Sigmoid colon (tissue), 7 donors: ENCODE results near the gene VWA7. TPM values are rescaled to one million over a fixed set of nuclear protein-coding genes. Genes with fewer than 3 reads are reported as not detected.

ENCODE experiments used
- DNase-seq: peaks from one replicate; pipeline ENCODE4 v3.0.0-alpha.2; 2019
- H3K27ac ChIP-seq, 4 donors: fragments of 200-600 bp; sonication (generic); one replicate each; pipeline ENCODE4 v1.5.1; 2016 to 2019; ENCODE audit warnings: mild to moderate bottlenecking in 1 of 4
- H3K27me3 ChIP-seq, 3 donors: fragments of 200-600 bp; sonication (generic); one replicate each; pipeline ENCODE4 v1.5.1; 2019; ENCODE audit warnings: mild to moderate bottlenecking in 1 of 3
- H3K36me3 ChIP-seq, 4 donors: fragments of 200-600 bp; sonication (generic); one replicate each; pipeline ENCODE4 v1.5.1; 2016 to 2019
- H3K4me1 ChIP-seq, 4 donors: fragments of 200-600 bp; sonication (generic); one replicate each; pipeline ENCODE4 v1.5.1; 2017 to 2019
- H3K4me3 ChIP-seq, 4 donors: fragments of 200-600 bp; sonication (generic); one replicate each; pipeline ENCODE4 v1.5.1; 2017 to 2019; ENCODE audit warnings: mild to moderate bottlenecking in 2 of 4, moderate library complexity in 1 of 4
- H3K9me3 ChIP-seq, 4 donors: fragments of 200-600 bp in 3 of 4; sonication (generic) in 3 of 4; one replicate each; pipeline versions ENCODE4 v1.5.1 to v1.6.1; 2013 to 2019
- EP300 ChIP-seq, 4 donors: sonication (generic); formaldehyde crosslinking; IDR thresholded peaks; one replicate each; pipeline ENCODE4 v1.6.1; 2017; ENCODE audit warnings: antibody characterized with exemption in 4 of 4
- POLR2A ChIP-seq, 2 donors: fragments of 450-650 bp; IDR thresholded peaks; one replicate each; pipeline ENCODE4 v1.6.1; 2016; ENCODE audit warnings: antibody characterized with exemption in 2 of 2, mild to moderate bottlenecking in 2 of 2, moderate library complexity in 2 of 2
- POLR2AphosphoS5 ChIP-seq, 4 donors: sonication (generic); formaldehyde crosslinking; IDR thresholded peaks; one replicate each; pipeline ENCODE4 v1.6.1; 2017; ENCODE audit warnings: antibody characterized with exemption in 4 of 4
- WGBS, 2 donors: extraction: QIAGEN DNeasy Blood & Tissue Kit; methylation state at CpG; one replicate each; pipeline ENCODE4 v1.1.7; 2013; 5-methylcytosine and 5-hydroxymethylcytosine counted together
- intact Hi-C: fragments of 100-400 bp; cut with DNase I; formaldehyde crosslinking; loops from one replicate; pipeline ENCODE4 v1.15.1; 2023
- polyA plus RNA-seq, 3 donors: library from polyadenylated mRNA; stranded (reverse); fragments of 200-250 nt; gene quantifications; one replicate each; pipeline ENCODE4 v1.2.3, GENCODE V29; 2013
- total RNA-seq, 4 donors: library from RNA; depleted of rRNA; stranded (reverse); fragments of >200 nt; gene quantifications; one replicate each; pipeline ENCODE4 v1.1.0, GENCODE V29; 2016
- TF ChIP-seq, protein P1 (sequence below), 4 experiments: fragments of 450-650 bp in 3 of 4; fragments of 200-600 bp in 1 of 4; IDR thresholded peaks; one replicate each; pipeline ENCODE4 v1.5.1; 2016 to 2019; ENCODE audit warnings: antibody characterized with exemption in 4 of 4, mild to moderate bottlenecking in 3 of 4, moderate library complexity in 2 of 4
- donor health status: healthy with polysubstance abuse.
- donor health status: Bipolar disorder and iron deficiency.
- donor health status: healthy.

The VWA7 gene
- total and polyA plus RNA-seq, 7 donors: 0.14 to 6.0 (median 3.2) TPM; not detected in 1

DNA sequence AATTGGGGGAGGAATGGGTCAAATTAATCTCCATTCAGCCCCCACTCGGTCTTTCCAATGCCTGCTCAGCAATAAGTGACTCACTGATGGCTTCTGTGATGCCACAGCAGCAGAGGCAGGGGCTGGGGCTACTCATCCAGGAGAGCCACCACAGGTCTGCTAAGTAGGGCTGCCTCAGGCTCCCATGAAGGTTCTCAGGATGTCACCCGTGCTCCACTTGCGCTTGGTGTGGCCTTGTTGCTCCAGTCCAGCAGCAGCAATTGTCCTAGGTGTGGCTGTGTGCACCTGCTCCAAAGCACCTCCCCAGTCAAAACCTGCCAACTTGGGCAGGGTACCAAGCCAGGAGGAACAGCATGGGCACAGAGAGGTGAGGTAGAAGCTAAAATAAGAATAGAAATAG, 55.0 kb downstream of the VWA7 start:
- DNase-seq: no peak
- Histone ChIP-seq H3K27me3 (no peaks in the 10 kb centered on the region), H3K27ac (no peak overlapping the region), H3K9me3 (no peaks in the 10 kb centered on the region), H3K36me3 (peaks cover 7 to 18% (median 10%) of the 10 kb centered on the region in 4 donors), H3K4me1 (no peaks in the 10 kb centered on the region), H3K4me3 (no peak overlapping the region)
- no peak for TF ChIP-seq EP300 (IDR thresholded peaks at IDR 0.05)
- TF ChIP-seq, protein P1, sequence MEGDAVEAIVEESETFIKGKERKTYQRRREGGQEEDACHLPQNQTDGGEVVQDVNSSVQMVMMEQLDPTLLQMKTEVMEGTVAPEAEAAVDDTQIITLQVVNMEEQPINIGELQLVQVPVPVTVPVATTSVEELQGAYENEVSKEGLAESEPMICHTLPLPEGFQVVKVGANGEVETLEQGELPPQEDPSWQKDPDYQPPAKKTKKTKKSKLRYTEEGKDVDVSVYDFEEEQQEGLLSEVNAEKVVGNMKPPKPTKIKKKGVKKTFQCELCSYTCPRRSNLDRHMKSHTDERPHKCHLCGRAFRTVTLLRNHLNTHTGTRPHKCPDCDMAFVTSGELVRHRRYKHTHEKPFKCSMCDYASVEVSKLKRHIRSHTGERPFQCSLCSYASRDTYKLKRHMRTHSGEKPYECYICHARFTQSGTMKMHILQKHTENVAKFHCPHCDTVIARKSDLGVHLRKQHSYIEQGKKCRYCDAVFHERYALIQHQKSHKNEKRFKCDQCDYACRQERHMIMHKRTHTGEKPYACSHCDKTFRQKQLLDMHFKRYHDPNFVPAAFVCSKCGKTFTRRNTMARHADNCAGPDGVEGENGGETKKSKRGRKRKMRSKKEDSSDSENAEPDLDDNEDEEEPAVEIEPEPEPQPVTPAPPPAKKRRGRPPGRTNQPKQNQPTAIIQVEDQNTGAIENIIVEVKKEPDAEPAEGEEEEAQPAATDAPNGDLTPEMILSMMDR (IDR thresholded peaks at IDR 0.05): no peak
- no peak for TF ChIP-seq POLR2A (IDR thresholded peaks at IDR 0.05)
- intact Hi-C loops: no loop called here
- 44 to 76% methylated on average over 3 of the region's 3 CpGs for WGBS, 2 donors

DNA sequence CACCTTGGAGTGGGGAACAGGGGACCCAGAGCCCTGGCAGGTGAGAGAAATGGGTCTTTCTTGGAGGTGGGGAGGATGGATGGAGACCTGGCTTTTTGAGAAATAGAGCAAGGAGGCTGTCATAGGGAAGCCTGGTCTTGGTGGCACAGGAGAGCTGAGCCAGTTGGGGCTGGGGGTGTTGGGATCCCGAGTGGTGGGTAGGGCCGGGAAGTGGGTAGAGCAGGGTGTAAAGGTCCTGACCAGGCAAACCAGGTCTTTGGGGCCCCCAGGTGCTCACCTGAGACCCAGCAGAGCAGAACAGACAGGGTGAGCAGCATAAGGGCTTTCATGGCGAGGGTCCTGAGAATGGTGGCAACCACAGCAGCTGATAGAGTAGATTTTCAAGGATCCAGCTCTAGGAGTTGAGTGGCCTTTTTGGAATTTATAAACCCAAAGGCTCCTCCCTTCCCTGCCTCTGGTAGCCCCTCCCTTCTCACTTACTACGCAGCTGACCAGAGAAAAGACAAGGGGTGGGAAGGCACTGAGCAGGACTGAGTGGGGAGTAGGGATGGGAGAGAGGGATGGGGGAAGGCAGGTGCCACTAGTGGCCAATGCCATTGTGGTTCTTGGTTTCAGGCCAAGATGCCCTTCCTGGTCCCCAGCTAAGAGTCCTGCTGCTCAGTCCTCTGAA, 55.6 kb downstream of the VWA7 start, which contains the start of gene LY6G6C:
TSS of gene LY6G6C (minus strand) at position 396 of the 670 bp plus-strand sequence. CDS start at position 329, 67 bp downstream.
- H3K27ac ChIP-seq: no peak within 1 kb of the TSS
- H3K4me3 ChIP-seq: no peak within 1 kb of the TSS
- no peaks in the 10 kb centered on the region for H3K4me1 ChIP-seq
- intact Hi-C loops: no loop called here
- no peaks in the 10 kb centered on the region for H3K27me3 ChIP-seq
- H3K9me3 ChIP-seq: no peaks in the 10 kb centered on the region
- H3K36me3 ChIP-seq: peaks cover 0 to 11% (median 4%) of the 10 kb centered on the region in 4 donors
- WGBS, 2 donors: 84 to 91% methylated on average over 4 of the region's 4 CpGs
- DNase-seq: no peak
- TF ChIP-seq POLR2A (IDR thresholded peaks at IDR 0.05) (no peak), POLR2AphosphoS5 (IDR thresholded peaks at IDR 0.05) (no peak), EP300 (IDR thresholded peaks at IDR 0.05) (no peak)
- TF ChIP-seq, protein P1 (IDR thresholded peaks at IDR 0.05): no peak

DNA sequence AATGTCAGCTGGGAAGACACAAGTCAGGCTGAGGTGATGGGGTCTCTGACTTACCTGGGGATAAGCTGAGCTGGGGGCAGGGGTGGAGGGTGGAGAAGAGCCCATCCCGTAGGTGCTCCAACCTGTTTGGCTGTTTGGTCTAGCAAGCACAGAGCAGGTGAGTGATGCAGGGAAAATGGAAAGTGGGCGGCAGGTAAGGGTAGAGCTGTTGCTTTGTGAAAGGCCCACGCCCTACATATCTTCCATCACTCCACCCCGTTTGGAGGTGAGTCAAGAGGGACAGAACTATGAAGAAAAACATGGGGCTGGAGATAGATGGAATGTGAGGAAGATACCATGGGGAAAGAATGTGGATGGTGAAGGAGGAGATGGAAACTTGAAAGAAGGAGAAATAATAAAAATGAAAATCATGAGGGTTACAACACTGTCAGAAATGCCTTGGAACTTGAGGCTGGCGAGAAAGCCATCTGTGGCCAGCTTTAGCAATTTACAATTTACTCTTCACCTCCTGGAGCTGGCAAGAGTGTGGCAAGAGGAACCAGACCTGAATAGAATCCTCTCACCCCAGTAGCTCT, 56.8 kb downstream of the VWA7 start:
- Histone ChIP-seq H3K36me3 (no peaks in the 10 kb centered on the region), H3K9me3 (no peaks in the 10 kb centered on the region), H3K27ac (no peak overlapping the region), H3K4me3 (no peak overlapping the region), H3K4me1 (peaks cover 0 to 5% (median 5%) of the 10 kb centered on the region in 4 donors), H3K27me3 (no peaks in the 10 kb centered on the region)
- no peak for DNase-seq
- TF ChIP-seq POLR2AphosphoS5 (IDR thresholded peaks at IDR 0.05) (no peak), EP300 (IDR thresholded peaks at IDR 0.05) (no peak), POLR2A (IDR thresholded peaks at IDR 0.05) (no peak)
- TF ChIP-seq, protein P1 (IDR thresholded peaks at IDR 0.05): no peak
- intact Hi-C loops: no loop called here
- 43 to 79% methylated on average over 5 of the region's 5 CpGs for WGBS, 2 donors

DNA sequence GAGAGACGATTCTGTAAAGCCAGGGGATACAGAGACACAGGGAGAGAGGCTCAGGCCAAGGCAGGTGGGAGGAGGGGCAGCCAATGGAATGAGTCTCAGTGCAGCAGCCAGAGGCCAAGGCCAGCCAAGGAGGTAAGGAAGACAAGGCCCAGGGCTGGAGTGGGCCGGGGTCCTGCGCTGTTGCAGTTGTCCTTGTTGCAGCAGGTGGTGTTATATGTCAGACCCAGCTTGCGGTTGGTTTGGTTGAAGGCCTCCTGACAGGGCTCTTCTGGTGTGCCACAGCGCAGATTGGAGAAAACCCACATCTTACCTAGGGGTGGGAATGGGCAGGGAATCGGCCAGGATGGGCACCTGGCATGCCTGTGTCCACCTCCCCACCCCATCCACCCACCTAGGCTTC, 58.1 kb downstream of the VWA7 start:
- intact Hi-C loops: no loop called here
- WGBS, 2 donors: 67 to 82% methylated on average over 6 of the region's 6 CpGs
- H3K27ac ChIP-seq: no peak overlapping the region
- TF ChIP-seq POLR2AphosphoS5 (IDR thresholded peaks at IDR 0.05) (no peak), POLR2A (IDR thresholded peaks at IDR 0.05) (no peak), EP300 (IDR thresholded peaks at IDR 0.05) (no peak)
- TF ChIP-seq, protein P1 (IDR thresholded peaks at IDR 0.05): no peak
- no peaks in the 10 kb centered on the region for H3K9me3 ChIP-seq
- peaks cover 0 to 11% (median 10%) of the 10 kb centered on the region in 4 donors for H3K4me1 ChIP-seq
- no peak overlapping the region for H3K4me3 ChIP-seq
- no peaks in the 10 kb centered on the region for H3K36me3 ChIP-seq
- no peaks in the 10 kb centered on the region for H3K27me3 ChIP-seq
- no peak for DNase-seq
